ENCODE measurements around the gene AMMECR1. TPM values are rescaled to one million over a fixed set of nuclear protein-coding genes. Genes with fewer than 3 reads are reported as not detected.

Gene AMMECR1
- total and polyA plus RNA-seq, 4 donors: 3.5 to 14.0 (median 5.7) TPM

DNA sequence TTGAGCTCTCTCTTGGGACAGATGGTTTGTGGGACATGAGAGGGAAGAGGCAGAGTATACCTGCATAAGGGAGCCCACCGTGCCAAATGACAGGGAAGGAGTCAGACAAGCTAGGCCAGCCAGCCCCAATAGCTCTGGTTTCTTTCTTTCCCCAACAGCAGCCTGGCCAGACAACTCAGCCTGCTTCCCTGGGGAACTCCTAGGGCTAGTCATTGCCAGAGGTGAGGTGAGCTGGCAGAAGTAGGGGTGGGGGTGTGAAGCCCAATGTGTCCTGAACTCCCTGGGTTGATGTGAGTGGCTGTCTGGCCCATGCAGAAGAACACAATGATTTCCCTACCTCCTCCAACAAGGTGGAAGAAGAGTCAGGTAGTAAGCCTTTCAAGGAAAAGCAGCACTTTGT is 135.5 kb downstream of the AMMECR1 start:
- peaks cover 0 to 31% (median 11%) of the 10 kb centered on the region in 3 donors for H3K27me3 ChIP-seq (ENCODE audit: control insufficient read depth in 3 of 3, insufficient read depth in 3 of 3, low read length in 2 of 3)
- no peak for DNase-seq

DNA sequence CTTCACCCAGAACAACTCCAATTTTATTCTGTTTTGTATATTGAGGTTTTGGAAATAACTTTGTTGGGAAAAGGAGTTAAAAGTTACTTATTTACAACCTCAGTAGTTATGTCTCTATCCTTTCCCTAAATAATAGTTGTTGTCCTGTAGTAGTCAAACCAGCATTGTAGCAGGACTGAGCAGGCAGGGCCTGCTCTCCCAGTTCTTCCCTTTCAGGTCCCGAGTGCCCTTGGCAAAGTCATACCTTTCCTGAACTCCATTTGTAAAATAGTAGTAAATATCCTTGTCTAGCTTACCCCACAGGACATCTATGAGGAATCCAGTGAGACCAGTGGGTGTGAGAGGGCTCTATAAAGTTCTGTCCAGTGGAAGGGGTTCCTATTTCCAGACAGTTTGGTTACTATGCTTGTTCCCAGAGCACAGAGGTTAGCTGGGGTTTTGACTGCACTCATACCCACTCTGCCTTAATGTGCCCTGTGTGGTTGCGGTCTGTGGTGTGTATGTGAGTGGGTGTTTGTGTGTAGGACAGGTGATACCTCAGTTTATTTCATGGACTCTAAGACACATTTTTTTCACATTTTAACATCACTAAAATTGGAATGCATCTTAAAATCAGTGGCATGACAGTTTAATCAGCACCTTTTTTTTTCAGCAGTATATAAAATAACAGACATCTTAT is 136.3 kb downstream of the AMMECR1 start:
- H3K4me1 ChIP-seq (ENCODE audit: control insufficient read depth in 5 of 5, insufficient read depth in 5 of 5, low read length in 5 of 5): peaks cover 0 to 3% (median 1%) of the 10 kb centered on the region in 5 donors
- ATAC-seq (ENCODE audit: insufficient read depth, low FRiP score): no peak
- H3K9me3 ChIP-seq (ENCODE audit: control insufficient read depth in 4 of 4, insufficient read depth in 3 of 4, low read length in 3 of 4): peaks cover 0 to 3% (median 0%) of the 10 kb centered on the region in 4 donors
- H3K27ac ChIP-seq (ENCODE audit: low read depth in 1 of 2, low read length in 1 of 2): no peak overlapping the region
- no peak overlapping the region for H3K9ac ChIP-seq (ENCODE audit: insufficient read depth in 1 of 2, low read length in 2 of 2)
- peaks cover 0 to 31% (median 11%) of the 10 kb centered on the region in 3 donors for H3K27me3 ChIP-seq (ENCODE audit: control insufficient read depth in 3 of 3, insufficient read depth in 3 of 3, low read length in 2 of 3)
- no peak overlapping the region for H3K4me3 ChIP-seq
- DNase-seq: no peak
- H3K36me3 ChIP-seq (ENCODE audit: control insufficient read depth in 4 of 4, insufficient read depth in 4 of 4, low read length in 4 of 4): peaks cover 0 to 4% (median 1%) of the 10 kb centered on the region in 4 donors
- no peak for TF ChIP-seq CTCF (IDR thresholded peaks at IDR 0.05; ENCODE audit: control extremely low read depth, extremely low read depth)
- WGBS, 2 donors: 75 to 91% methylated on average over 2 of the region's 2 CpGs

More for the DNA sequence above, 135.5 kb downstream of the AMMECR1 start:
- H3K9me3 ChIP-seq (ENCODE audit: control insufficient read depth in 4 of 4, insufficient read depth in 3 of 4, low read length in 3 of 4): peaks cover 0 to 3% (median 0%) of the 10 kb centered on the region in 4 donors
- 85% methylated on average over 1 of the region's 1 CpG; no CpG with 5 or more reads in 1 of the 2 donors for WGBS, 2 donors
- TF ChIP-seq CTCF (IDR thresholded peaks at IDR 0.05; ENCODE audit: control extremely low read depth, extremely low read depth): no peak
- H3K4me3 ChIP-seq: no peak overlapping the region
- H3K4me1 ChIP-seq (ENCODE audit: control insufficient read depth in 5 of 5, insufficient read depth in 5 of 5, low read length in 5 of 5): peaks cover 0 to 1% (median under 1%) of the 10 kb centered on the region in 5 donors
- no peak overlapping the region for H3K9ac ChIP-seq (ENCODE audit: insufficient read depth in 1 of 2, low read length in 2 of 2)
- peaks cover 0 to 4% (median 1%) of the 10 kb centered on the region in 4 donors for H3K36me3 ChIP-seq (ENCODE audit: control insufficient read depth in 4 of 4, insufficient read depth in 4 of 4, low read length in 4 of 4)
- ATAC-seq (ENCODE audit: insufficient read depth, low FRiP score): no peak
- H3K27ac ChIP-seq (ENCODE audit: low read depth in 1 of 2, low read length in 1 of 2): no peak overlapping the region

GRCh38 chrX:110180928-110181310 is 137.0 kb downstream of the AMMECR1 start:
- H3K4me3 ChIP-seq: no peak overlapping the region
- 72 to 78% methylated on average over 6 of the region's 6 CpGs for WGBS, 2 donors
- no peak for TF ChIP-seq CTCF (IDR thresholded peaks at IDR 0.05; ENCODE audit: control extremely low read depth, extremely low read depth)
- peaks cover 0 to 31% (median 11%) of the 10 kb centered on the region in 3 donors for H3K27me3 ChIP-seq (ENCODE audit: control insufficient read depth in 3 of 3, insufficient read depth in 3 of 3, low read length in 2 of 3)
- peaks cover 0 to 3% (median 0%) of the 10 kb centered on the region in 4 donors for H3K9me3 ChIP-seq (ENCODE audit: control insufficient read depth in 4 of 4, insufficient read depth in 3 of 4, low read length in 3 of 4)
- peaks cover 0 to 3% (median 1%) of the 10 kb centered on the region in 5 donors for H3K4me1 ChIP-seq (ENCODE audit: control insufficient read depth in 5 of 5, insufficient read depth in 5 of 5, low read length in 5 of 5)
- DNase-seq (no peak), ATAC-seq (ENCODE audit: insufficient read depth, low FRiP score) (no peak)
- H3K27ac ChIP-seq (ENCODE audit: low read depth in 1 of 2, low read length in 1 of 2): no peak overlapping the region
- H3K36me3 ChIP-seq (ENCODE audit: control insufficient read depth in 4 of 4, insufficient read depth in 4 of 4, low read length in 4 of 4): peaks cover 0 to 4% (median 1%) of the 10 kb centered on the region in 4 donors
- no peak overlapping the region for H3K9ac ChIP-seq (ENCODE audit: insufficient read depth in 1 of 2, low read length in 2 of 2)

All from lung (tissue), 12 donors.